IPS-NIHi7 (cell line): Measurements from ENCODE around the gene STAC3.

Experiments
- DNase-seq: peaks from one replicate; pipeline ENCODE4 v3.0.0; 2012; ENCODE audit warnings: mixed read lengths; ENCODE audit errors: extremely low spot score

The STAC3 gene

DNA sequence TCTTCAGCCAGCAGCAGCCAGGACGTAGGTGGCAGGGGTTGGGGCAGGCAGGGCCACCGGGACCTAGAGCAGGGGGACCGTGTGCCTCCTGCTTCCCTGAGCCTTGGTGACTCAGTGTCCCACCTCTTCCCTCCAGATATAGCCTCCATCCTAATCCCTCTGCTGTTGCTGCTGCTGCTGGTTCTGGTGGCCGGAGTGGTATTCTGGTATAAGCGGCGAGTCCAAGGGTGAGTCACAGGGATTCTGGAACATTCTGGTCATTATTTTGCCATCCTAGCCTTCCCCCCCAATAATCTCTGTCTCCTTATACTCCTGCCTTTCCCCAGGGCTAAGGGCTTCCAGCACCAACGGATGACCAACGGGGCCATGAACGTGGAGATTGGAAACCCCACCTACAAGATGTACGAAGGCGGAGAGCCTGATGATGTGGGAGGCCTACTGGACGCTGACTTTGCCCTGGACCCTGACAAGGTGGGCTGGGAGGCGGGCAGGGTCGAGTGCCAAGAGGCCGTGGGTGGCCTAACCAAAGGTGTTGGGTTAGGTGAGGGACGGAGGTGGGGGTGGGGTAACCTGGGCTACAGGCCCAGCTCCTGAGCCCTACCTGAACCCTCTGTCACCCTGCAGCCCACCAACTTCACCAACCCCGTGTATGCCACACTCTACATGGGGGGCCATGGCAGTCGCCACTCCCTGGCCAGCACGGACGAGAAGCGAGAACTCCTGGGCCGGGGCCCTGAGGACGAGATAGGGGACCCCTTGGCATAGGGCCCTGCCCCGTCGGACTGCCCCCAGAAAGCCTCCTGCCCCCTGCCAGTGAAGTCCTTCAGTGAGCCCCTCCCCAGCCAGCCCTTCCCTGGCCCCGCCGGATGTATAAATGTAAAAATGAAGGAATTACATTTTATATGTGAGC lies 38.9 kb downstream of the STAC3 start:
- no peak for DNase-seq

DNA sequence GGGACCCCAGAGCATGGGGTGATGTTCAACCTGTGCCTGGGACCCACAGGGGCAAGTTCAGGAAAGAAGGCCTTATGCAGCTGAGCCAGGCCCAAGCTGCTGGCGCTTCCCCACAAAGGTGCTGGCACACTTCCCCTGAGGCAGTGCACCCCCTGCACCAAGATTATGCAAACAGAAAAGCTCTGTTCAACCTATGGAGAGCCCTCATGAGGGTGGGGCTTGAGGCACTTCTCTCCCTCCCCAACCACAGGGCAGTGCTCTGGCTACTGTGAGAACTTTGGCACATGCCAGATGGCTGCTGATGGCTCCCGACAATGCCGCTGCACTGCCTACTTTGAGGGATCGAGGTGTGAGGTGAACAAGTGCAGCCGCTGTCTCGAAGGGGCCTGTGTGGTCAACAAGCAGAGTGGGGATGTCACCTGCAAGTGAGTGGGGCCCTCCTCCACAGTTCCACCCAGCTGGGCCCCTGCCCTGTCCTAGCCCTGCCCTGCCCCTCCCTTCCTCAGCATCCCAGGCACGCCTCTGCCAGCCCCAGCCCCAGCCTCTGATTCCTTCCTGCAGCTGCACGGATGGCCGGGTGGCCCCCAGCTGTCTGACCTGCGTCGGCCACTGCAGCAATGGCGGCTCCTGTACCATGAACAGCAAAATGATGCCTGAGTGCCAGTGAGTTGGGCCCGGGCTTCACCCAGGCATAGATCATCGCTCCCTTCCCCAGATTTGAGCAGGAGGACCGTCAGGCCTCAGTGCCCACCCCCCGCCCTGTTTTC lies 39.9 kb downstream of the STAC3 start:
- no peak for DNase-seq

DNA sequence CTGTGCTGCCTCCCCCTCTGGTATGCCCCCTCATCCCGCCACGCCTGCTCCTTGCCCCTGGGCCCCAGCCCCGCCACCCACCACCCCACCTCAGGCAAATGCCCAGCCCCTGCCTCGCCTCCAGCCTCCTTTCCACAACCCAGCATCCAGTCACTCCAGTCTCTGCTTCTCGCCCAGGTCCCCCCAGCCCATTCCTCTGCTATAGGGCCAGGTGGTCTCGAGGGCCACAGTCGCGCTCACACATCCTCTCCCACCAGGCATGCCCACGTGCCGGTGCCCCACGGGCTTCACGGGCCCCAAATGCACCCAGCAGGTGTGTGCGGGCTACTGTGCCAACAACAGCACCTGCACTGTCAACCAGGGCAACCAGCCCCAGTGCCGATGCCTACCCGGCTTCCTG lies 40.5 kb downstream of the STAC3 start:
- DNase-seq, result no peak

DNA sequence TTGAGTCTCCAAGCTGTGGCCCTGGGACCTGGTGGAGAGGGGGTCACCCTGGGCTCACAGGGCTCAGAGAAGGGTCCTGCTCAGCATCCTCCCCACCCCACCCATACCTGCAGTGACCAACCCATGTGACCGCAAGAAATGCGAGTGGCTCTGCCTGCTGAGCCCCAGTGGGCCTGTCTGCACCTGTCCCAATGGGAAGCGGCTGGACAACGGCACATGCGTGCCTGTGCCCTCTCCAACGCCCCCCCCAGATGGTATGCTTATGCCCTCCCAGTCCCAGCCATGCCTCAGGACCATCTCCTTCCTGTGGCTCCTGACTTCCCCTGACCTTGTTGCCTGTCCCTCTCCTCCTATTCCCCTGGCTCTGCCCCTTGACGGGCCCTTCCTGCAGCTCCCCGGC lies 41.1 kb downstream of the STAC3 start:
- no peak for DNase-seq

DNA sequence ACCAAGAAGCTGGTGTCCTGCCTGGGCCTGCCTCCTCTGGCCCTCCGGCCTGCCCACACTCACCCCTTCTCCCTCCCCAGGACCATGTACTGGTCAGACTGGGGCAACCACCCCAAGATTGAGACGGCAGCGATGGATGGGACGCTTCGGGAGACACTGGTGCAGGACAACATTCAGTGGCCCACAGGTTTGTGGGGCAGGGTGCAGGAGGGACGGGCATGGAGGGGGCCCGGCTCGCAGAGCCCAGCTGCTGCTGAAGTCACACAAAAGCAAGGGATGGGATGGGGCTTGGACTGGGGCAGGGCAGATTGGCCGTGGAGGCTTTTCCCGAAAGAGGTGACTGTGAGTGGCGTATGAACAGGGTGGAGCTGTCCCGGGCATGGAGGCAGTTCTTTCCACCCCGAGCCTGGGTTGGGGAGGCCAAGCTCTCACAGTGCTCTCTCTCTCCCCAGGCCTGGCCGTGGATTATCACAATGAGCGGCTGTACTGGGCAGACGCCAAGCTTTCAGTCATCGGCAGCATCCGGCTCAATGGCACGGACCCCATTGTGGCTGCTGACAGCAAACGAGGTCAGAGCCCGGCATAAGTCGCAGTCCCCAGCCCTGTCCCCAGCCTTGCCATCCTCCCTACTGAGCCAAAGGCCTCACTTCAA lies 42.2 kb downstream of the STAC3 start:
- DNase-seq, result no peak

DNA sequence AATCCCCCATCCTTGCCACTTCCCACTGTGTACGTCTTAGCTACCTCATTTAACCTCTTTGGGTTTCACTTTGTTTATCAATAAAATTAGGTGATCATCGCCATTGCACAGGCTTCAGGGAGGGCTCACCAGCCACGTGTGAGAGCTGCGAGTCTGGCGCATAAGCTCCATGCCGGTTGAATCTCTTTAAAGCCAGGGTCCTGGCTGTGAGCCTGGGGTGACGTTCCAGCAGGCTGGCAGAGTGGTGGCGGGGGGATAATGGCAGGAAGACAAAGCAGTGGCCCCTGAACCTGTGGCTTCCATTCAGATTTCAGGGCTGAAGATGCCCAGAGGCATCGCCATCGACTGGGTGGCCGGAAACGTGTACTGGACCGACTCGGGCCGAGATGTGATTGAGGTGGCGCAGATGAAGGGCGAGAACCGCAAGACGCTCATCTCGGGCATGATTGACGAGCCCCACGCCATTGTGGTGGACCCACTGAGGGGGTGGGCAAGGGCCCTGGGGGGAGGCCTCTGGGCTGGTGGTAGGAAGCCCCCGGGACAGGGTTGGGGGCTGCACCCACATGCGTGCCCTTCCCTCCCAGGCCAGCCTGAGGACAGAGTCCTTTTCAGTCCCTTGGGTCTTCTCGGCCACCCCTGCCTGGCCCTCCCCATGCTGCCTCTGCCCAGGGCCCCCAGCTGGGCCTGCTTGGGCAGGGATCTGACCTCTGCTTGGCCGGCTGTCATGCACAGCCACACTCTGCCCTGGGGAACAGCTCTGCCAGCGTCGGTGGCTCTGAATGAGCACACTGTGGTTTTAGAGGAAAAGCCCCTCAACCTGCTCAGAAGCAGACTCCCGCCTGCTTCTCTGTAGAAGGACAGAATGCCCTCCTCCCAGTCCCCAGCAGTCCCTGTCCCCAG lies 43.0 kb downstream of the STAC3 start:
- DNase-seq, result no peak

DNA sequence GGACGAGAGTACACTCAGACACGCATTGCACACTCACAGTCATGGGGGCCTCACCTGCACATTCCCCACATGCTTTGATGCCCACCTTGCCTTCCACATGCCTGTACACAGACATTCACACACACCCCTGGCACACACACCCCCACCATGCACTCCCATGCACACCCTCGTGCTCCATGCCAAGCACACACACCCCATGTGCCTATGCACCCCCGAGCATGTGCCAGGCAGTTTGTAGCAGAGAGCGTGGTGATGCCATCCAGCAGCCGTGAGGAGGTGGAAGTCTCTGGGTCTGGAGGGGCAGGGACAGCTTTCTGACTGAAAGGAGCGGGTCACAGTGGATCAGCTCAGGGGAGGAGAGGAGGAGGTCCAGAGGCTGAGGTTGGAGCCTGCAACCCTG lies 45.1 kb downstream of the STAC3 start:
- DNase-seq, result no peak

DNA sequence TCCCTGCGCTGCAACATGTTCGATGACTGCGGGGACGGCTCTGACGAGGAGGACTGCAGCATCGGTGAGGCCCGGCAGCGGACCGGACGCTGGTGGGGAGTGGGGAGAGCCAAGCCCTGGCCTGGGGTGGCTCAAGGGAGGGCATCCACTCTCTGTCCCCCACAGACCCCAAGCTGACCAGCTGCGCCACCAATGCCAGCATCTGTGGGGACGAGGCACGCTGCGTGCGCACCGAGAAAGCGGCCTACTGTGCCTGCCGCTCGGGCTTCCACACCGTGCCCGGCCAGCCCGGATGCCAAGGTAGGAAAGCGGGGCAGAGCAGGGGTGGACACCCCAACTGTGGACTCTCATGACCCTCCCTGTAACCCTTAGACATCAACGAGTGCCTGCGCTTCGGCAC lies 45.8 kb downstream of the STAC3 start:
- no peak for DNase-seq

DNA sequence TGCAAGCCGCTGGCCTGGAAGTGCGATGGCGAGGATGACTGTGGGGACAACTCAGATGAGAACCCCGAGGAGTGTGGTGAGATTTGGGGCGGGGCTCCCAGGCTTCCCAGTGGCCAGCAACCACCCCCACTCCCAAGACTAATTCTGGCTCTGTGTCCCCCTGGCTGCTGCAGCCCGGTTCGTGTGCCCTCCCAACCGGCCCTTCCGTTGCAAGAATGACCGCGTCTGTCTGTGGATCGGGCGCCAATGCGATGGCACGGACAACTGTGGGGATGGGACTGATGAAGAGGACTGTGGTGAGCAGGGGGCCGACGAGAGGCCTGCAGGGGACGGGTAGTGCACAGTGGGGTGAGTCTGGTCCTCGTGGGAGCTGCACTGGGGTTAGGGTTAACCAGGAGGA lies 46.5 kb downstream of the STAC3 start:
- DNase-seq, result no peak

DNA sequence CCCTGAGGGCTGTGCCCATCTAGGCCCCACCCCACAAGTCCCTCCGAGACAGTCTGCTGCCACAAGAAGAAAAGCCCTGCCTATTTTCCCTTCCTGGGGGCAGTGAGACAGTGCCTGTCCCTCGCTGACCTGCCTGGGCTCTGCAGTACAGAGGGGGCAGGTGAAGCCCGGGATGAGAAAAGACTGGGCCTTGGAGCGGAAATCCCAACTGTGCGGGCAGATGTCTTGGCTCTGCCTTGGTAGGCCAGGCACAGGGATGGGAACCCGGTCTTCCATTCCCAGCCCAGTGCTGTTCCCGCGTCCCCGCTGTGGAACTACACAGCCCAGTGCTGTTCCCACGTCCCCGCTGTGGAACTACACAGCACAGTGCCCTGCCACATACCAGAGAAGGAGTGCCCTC lies 47.2 kb downstream of the STAC3 start:
- no peak for DNase-seq

DNA sequence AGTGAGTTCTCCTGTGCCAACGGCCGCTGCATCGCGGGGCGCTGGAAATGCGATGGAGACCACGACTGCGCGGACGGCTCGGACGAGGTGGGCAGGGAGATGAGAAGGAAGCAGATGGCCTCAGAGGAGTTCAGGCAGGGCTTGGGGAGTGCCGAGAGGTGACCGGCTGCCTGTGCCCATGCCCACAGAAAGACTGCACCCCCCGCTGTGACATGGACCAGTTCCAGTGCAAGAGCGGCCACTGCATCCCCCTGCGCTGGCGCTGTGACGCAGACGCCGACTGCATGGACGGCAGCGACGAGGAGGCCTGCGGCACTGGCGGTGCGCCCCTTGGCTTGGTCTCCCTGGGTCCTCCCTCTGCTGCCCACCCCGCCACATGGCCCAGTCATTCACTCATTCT lies 47.8 kb downstream of the STAC3 start:
- DNase-seq, result no peak

DNA sequence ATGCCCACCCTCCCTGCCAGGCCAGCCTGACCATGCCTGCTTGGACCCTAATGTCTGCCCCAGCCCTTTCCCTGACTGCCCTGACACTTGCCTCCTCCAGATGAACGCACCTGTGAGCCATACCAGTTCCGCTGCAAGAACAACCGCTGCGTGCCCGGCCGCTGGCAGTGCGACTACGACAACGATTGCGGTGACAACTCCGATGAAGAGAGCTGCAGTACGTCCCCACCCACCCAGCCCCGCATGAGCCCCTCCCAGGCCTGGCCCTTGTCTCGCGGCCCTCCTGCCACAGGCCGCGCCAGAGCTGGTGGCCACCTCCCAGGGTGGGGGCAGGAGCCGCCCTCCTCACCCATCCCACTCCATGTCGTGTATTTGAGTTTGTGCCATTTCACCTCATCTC lies 48.7 kb downstream of the STAC3 start:
- no peak for DNase-seq

DNA sequence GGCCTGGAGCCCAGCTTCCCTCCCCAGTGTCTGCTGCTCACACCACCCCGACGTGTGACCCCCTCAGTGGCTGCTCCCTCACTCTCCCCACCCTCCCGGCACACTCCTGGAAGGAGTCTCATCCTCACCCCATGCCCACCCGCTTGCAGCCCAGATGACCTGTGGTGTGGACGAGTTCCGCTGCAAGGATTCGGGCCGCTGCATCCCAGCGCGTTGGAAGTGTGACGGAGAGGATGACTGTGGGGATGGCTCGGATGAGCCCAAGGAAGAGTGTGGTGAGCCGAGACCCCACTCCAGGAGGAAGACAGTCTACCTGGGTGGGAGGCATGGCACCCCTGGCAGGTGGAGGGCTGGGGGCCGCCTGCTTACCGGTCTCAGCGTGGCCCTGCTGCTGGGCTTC lies 49.4 kb downstream of the STAC3 start:
- DNase-seq, result no peak

DNA sequence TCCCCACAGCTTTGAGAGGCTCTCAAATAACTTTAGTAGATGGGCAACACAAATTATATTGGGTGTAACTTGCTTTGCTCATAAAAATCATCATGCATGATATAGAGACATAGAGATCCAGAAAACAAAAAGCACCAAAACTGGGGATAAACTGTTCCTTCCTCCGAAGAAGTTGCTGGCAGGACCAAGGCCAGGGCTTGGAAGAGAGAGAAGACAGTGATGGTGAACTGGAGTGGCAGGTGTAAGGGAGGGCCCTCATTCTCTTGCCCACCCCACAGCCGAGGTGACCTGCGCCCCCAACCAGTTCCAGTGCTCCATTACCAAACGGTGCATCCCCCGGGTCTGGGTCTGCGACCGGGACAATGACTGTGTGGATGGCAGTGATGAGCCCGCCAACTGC lies 49.8 kb downstream of the STAC3 start:
- DNase-seq, result no peak

DNA sequence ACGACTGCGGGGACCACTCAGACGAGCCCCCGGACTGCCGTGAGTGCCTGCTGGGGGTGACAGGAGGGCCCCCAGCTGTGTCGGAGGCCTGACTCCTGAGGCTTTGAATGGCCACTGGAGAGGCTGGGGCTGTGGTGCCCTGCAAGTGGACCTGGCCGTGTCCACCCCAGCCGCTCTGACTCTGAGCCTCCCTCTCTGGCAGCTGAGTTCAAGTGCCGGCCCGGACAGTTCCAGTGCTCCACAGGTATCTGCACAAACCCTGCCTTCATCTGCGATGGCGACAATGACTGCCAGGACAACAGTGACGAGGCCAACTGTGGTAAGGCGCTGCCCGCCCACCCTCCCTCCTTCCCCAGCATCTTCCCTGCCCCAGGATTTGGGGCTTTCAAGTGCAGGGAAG lies 50.5 kb downstream of the STAC3 start:
- DNase-seq, result no peak

DNA sequence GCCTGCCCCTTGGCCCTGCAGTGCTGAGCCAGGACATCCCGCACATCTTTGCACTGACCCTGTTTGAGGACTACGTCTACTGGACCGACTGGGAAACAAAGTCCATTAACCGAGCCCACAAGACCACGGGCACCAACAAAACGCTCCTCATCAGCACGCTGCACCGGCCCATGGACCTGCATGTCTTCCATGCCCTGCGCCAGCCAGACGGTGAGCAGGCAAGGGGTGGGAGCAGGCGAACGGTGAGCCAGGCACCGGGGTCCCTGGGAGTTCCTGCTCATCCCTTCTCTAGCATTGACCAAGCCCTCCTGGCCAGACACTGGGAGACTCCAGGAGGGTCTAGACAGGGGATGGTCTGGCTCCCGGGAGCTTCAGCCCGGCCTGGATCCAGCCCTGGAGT lies 51.8 kb downstream of the STAC3 start:
- no peak for DNase-seq

DNA sequence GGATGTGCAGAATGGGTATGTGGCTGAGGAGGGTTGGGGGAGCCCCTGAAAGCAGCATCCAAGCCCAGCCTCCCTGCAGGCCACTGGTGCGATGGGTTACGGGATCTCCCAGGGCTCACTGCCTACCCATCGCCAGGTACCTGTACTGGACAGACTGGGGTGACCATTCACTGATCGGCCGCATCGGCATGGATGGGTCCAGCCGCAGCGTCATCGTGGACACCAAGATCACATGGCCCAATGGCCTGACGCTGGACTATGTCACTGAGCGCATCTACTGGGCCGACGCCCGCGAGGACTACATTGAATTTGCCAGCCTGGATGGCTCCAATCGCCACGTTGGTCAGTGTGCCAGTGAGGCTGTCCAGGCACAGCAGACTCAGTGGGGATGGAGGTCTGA lies 52.7 kb downstream of the STAC3 start:
- no peak for DNase-seq

DNA sequence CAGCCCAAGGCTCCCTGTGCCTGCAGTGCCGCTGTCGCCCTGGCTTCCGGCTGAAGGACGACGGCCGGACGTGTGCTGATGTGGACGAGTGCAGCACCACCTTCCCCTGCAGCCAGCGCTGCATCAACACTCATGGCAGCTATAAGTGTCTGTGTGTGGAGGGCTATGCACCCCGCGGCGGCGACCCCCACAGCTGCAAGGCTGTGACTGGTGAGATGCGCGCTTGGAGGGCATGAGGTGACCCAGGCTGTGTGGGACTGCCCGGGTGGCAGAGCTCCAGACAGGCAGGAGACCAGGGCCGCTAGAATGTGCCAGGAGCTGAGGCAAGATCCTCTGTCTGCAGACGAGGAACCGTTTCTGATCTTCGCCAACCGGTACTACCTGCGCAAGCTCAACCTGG lies 54.0 kb downstream of the STAC3 start:
- no peak for DNase-seq

DNA sequence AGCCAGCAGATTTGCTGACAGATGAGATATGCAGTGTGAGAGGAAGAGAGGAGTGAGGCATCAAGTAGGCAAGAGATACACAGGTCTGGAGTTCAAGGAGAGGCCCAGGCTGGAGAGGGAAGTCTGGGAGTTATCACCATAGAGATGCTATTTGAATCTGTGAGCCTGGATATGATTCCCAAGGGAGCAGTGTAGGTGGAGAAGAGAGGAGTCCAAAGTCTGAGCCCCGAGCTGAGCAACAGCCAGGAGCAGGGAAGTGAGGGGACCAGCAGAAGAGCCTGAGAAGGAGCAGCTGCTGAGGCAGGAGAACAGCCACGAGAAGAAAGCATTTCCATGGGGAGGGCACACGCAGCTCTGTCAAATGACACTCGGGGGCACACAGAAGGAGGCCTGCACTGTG lies 54.5 kb downstream of the STAC3 start:
- DNase-seq, result no peak

DNA sequence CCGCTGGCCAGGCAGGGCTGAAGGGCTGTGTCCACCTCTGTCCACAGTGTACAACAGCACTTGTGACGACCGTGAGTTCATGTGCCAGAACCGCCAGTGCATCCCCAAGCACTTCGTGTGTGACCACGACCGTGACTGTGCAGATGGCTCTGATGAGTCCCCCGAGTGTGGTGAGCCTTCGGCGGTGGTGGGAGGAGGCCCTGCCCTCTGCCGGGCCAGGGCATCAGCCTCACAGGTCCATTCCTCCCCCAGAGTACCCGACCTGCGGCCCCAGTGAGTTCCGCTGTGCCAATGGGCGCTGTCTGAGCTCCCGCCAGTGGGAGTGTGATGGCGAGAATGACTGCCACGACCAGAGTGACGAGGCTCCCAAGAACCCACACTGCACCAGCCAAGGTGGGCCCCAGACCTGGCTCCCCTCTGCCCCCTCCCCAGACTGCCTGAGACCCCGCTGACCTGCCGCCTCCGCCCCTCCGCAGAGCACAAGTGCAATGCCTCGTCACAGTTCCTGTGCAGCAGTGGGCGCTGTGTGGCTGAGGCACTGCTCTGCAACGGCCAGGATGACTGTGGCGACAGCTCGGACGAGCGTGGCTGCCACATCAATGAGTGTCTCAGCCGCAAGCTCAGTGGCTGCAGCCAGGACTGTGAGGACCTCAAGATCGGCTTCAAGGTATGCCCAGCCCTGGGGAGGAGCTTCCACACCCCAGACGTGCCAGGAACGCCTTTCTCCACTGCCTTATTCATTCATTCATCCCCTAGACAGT lies 55.2 kb downstream of the STAC3 start:
- DNase-seq, result no peak

DNA sequence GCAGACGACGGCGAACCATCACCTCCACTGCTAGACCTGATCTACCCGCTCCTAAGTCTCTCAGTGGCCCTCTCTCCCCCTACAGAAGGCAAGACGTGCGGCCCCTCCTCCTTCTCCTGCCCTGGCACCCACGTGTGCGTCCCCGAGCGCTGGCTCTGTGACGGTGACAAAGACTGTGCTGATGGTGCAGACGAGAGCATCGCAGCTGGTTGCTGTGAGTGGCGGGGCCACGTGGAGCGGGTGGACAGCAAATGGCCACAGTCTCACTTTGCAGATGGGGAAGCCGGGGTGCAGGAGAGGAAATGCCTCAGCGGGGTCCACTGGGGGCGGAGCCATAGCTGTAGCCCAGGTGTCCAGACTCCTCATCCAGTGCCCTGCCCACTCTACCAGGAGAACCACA lies 55.8 kb downstream of the STAC3 start:
- DNase-seq, result no peak
